Measurements from ENCODE around the gene HDAC1.

GRCh38 chr1:32342704-32343103, 50.8 kb downstream of the HDAC1 start:
- no peak for TF ChIP-seq CTCF (IDR thresholded peaks at IDR 0.05)
- TF ChIP-seq POLR2A (IDR thresholded peaks at IDR 0.05) = no peak

Measured in heart left ventricle (tissue), 13 donors.